NT2/D1 (cell line): ENCODE results near the gene HELZ2.
A peak's percentile ranks its signal among the peaks of the same experiment; 100 is the strongest.

ENCODE experiments used
- DNase-seq: peaks from one replicate; pipeline ENCODE4 v3.0.0-alpha.2; 2011; ENCODE audit warnings: low read depth, low spot score
- H3K27me3 ChIP-seq: 2 replicates; pipeline ENCODE4 v1.6.0; 2011; ENCODE audit warnings: mild to moderate bottlenecking; ENCODE audit not compliant: insufficient read length, insufficient read depth
- H3K36me3 ChIP-seq: 2 replicates; pipeline ENCODE4 v1.6.1; 2011; ENCODE audit warnings: mild to moderate bottlenecking, low read length, mixed read lengths; ENCODE audit not compliant: insufficient read depth, insufficient read length
- H3K4me1 ChIP-seq: 2 replicates; pipeline ENCODE4 v1.5.1; 2011; ENCODE audit not compliant: insufficient read depth, insufficient read length
- H3K4me3 ChIP-seq: 2 replicates; pipeline ENCODE4 v1.5.1; 2011; ENCODE audit warnings: low read depth; ENCODE audit not compliant: insufficient read length
- H3K9ac ChIP-seq: 2 replicates; pipeline ENCODE4 v1.6.0; 2011; ENCODE audit warnings: low read depth; ENCODE audit not compliant: insufficient read length
- H3K9me3 ChIP-seq: 2 replicates; pipeline ENCODE4 v1.5.1; 2011; ENCODE audit warnings: mild to moderate bottlenecking, low read length; ENCODE audit not compliant: insufficient read depth
- SUZ12 ChIP-seq: IDR thresholded peaks from 2 replicates; pipeline ENCODE4 v1.6.1; 2011; ENCODE audit not compliant: insufficient read length, insufficient read depth; ENCODE audit errors: extremely low read depth
- YY1 ChIP-seq: IDR thresholded peaks from 2 replicates; pipeline ENCODE4 v1.6.1; 2011; ENCODE audit not compliant: insufficient read length, insufficient read depth
- ZNF274 ChIP-seq: IDR thresholded peaks from 2 replicates; pipeline ENCODE4 v1.6.1; 2011; ENCODE audit warnings: mild to moderate bottlenecking, low read depth, low read length

Gene HELZ2

DNA sequence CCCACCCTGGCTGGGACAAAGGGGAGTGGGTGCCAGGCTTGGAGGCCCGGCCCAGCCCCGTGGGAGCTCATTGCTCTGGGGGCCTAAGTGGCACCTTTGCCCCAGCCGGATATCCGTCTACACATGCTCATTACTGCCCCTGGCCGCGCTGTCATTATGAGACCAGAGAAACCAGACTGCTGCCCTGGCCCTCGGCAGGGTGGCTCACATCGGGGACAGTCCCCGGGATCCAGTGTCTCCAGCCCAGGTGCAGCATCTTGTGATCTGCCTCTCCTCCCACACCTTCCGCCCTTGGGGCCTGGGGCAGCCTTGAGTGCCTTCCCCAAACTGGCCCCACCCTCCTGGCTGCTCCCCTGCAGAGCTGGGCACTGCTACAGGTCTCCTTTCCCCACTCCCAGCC lies 31.3 kb downstream of the HELZ2 start:
- Histone ChIP-seq H3K9ac (peak overlapping the region; percentile 26), H3K36me3 (no peaks in the 10 kb centered on the region), H3K4me3 (no peak overlapping the region), H3K27me3 (no peaks in the 10 kb centered on the region), H3K4me1 (peaks cover 40% of the 10 kb centered on the region), H3K9me3 (no peaks in the 10 kb centered on the region)
- no peak for DNase-seq
- no peak for TF ChIP-seq ZNF274
- no peak for TF ChIP-seq YY1
- TF ChIP-seq SUZ12, result no peak

DNA sequence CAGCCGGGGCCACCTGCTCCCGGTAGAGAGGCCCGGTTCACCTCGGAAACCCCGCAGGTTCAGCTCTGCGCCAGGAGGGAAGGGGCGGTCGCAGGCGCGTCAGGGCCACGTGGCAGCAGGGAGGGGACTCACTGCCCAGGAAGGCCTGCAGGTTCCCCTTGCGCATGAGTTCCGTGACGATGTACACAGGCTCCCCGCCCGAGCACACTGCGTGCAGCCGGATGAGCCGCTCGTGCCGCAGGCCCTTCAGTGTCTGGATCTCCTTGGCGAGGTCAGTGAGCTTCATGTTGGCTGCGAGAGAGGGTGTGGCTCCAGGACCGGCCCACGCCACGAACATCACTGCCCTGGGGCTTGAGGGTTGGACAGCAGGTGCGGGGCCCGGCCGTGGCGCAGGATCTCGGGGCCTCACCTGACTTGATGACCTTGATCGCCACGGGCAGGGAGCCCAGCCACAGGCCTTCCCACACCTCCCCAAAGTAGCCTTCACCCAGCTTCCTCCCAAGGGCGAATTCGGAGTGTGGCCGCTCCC lies 31.9 kb downstream of the HELZ2 start:
- H3K36me3 ChIP-seq, result no peaks in the 10 kb centered on the region
- H3K4me1 ChIP-seq, result peaks cover 39% of the 10 kb centered on the region
- TF ChIP-seq YY1 (no peak), SUZ12 (no peak), ZNF274 (no peak)
- H3K27me3 ChIP-seq, result no peaks in the 10 kb centered on the region
- DNase-seq, result no peak
- no peak overlapping the region for H3K4me3 ChIP-seq
- H3K9ac ChIP-seq, result peak overlapping the region; percentile 8
- H3K9me3 ChIP-seq, result no peaks in the 10 kb centered on the region

DNA sequence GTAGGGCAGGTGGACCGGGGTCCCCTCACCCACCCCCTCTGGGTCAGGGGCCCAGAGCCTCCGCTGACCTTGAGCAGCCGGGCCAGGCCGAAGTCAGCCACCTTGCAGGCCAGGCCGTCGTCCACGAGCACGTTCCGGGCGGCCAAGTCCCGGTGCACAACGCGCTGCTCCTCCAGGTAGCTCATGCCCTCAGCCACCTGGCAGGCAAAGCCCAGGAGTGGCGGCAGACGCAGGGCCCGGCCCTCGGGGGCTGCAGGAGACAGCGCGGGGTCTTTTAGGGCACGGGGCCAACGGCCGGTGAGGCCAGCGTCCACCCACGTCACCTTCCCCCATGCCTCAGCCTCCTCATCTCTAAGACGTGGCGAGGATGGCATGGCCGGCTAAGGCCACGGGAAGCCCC lies 32.7 kb downstream of the HELZ2 start:
- Histone ChIP-seq H3K4me1 (peaks cover 39% of the 10 kb centered on the region), H3K4me3 (no peak overlapping the region), H3K36me3 (no peaks in the 10 kb centered on the region), H3K27me3 (no peaks in the 10 kb centered on the region), H3K9ac (no peak overlapping the region), H3K9me3 (no peaks in the 10 kb centered on the region)
- no peak for TF ChIP-seq SUZ12
- TF ChIP-seq ZNF274, result no peak
- no peak for DNase-seq

DNA sequence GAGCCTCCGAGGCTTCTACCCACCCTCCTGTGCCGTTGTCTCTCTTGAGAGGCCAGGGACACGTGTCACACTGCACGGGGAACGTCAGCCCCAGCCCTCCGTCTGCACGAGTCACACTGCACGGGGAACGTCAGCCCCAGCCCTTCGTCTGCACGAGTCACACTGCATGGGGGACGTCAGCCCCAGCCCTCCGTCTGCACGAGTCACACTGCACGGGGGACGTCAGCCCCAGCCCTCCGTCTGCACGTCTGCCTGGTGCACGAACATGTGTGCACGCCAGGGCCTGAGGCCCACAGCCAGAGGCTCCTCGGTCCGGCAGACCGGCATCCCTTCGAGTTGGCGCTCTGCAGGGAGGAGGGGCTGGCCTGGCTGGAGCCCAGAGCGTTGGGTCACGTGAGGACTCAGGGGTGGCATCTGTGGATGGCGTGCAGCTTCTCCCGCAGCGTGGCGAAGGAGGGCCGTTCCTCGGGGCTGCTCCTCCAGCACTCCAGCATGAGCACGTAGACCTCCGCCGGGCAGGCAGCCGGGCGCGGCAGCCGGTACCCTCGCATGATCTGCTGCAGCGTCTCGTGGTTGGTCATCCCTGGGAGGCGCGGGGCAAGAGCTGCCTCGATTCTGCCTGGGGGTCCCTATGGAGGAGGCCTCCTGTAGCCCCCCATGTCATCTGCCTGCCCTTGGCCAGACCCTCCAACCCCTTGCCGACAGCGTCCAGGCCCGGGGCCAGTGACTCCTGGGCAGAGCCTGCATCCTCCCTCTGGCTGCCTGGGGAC lies 33.4 kb downstream of the HELZ2 start:
- DNase-seq, result no peak
- H3K9ac ChIP-seq, result peak overlapping the region; percentile 37
- TF ChIP-seq SUZ12, result no peak
- no peak for TF ChIP-seq YY1
- no peak for TF ChIP-seq ZNF274
- no peaks in the 10 kb centered on the region for H3K36me3 ChIP-seq
- no peaks in the 10 kb centered on the region for H3K27me3 ChIP-seq
- no peak overlapping the region for H3K4me3 ChIP-seq
- H3K4me1 ChIP-seq, result peaks cover 38% of the 10 kb centered on the region
- H3K9me3 ChIP-seq, result no peaks in the 10 kb centered on the region

DNA sequence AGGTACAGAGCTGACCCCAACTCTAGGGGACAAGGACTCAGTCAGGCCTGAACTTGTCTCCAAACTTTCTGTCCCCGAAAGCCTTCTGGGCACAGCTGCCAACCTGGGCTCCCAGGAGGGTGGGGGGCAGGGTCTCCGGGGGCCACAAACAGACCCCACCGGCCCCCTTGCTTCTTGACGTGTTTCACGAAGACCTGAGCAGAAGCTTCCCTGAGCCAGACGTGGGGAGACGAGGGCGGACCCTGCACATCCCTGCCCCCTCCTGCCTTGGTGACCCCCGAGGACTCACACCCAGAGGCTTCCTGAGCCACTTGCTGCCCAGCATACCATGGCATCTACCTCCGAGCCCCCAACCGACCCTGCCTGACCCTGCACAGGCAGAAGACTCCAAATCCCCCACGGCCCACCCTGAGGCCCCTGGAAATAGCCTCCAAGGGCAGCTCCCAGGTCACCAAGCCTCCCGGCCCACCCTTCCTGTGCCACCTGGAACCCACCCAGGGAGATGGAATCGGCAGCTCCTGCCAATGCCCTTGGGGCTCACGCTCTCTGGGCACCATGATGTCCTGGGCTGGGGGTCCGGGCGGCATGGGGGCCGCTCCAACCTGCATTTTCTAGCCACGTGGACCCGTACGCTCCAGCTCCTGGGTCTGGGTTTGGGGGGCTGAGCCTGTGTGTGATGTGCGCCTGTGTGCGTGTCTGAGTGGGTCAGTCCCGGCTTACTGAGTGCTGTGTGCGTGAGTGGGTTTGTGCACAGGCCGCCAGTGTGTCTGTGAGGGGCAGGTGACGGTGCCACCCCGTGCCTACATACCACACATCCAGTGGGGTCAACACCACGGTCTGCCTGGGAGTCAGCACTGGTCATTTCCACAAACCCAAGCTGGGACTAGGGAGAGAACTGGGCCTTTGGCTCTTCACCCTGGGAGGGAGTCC lies 34.3 kb downstream of the HELZ2 start:
- Histone ChIP-seq H3K27me3 (no peaks in the 10 kb centered on the region), H3K4me3 (no peak overlapping the region)

DNA sequence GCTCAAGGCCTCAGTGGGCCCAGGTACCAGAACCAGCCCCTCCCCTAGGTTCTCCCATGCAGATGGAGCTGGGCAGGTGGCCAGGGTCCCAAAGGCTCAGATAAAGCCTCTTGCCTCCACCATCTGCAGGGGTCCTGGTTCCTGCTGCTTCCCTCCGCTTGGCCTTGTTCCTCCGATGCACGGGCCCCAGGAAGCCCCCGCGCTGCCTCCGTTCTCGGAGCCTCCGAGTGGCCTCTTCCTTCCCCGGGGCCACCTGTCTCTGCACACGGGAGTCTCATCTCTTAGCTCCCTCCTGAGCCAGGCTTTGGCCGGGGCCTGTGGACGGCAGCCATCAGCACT lies 35.0 kb downstream of the HELZ2 start:
- no peaks in the 10 kb centered on the region for H3K9me3 ChIP-seq
- peaks cover 39% of the 10 kb centered on the region for H3K4me1 ChIP-seq
- H3K4me3 ChIP-seq, result no peak overlapping the region
- H3K36me3 ChIP-seq, result no peaks in the 10 kb centered on the region
- no peak for DNase-seq
- no peaks in the 10 kb centered on the region for H3K27me3 ChIP-seq
- H3K9ac ChIP-seq, result peak overlapping the region; percentile 43
- no peak for TF ChIP-seq YY1
- no peak for TF ChIP-seq ZNF274
- TF ChIP-seq SUZ12, result no peak

More for the DNA sequence above, 34.3 kb downstream of the HELZ2 start:
- no peaks in the 10 kb centered on the region for H3K36me3 ChIP-seq
- H3K9ac ChIP-seq, result peak overlapping the region; percentile 37
- no peaks in the 10 kb centered on the region for H3K9me3 ChIP-seq
- no peak for DNase-seq
- peaks cover 36% of the 10 kb centered on the region for H3K4me1 ChIP-seq
- TF ChIP-seq ZNF274 (no peak), YY1 (no peak), SUZ12 (no peak)
